Activated CD8-positive, alpha-beta memory T cell treated with anti-CD3 and anti-CD28 coated beads for 24 hours (primary cell): ENCODE results near the gene WDFY2.
"Not testable (repeated sequence)": the region's sequence is repeated elsewhere in the genome, so short reads cannot be mapped to it uniquely, and the experiment has no call there.

Experiments
- DNase-seq: peaks from one replicate; pipeline ENCODE4 v3.0.0-alpha.2; 2020

WDFY2 gene

GRCh38 chr13:51583875-51584730 is at the start of gene WDFY2:
Gene WDFY2 (plus strand): TSS chr13:51584462. CDS start chr13:51584688, 226 bp downstream.
- peak; percentile 100 for DNase-seq

DNA sequence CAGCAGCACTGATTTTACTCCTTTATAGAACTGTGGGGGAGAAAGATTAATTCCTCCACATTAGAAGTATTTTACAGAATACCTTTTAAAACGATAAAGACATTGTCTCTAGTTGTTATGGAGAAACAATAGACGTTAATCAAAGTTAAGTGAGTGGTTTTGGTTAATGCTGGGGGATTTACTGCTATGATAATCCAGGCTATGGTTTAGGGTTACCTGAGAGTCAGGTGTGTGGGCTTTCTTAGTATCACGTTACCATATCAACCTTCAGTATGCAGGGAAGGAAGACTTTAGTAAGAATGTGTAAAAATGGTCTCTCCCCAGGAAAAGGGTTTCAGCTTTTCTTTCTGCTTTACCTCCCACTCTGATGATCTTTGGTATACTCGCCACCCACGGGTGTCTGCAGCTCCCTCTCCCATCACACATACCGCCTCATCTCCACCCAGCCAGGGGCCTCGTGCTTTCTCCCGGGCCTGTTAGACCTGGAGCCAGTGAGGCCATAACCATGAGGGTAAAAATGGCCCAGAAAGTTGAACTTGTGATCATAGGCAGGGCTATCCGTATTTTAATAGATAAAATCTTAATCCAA is 45.6 kb upstream of the WDFY2 start:
- DNase-seq, result no peak

DNA sequence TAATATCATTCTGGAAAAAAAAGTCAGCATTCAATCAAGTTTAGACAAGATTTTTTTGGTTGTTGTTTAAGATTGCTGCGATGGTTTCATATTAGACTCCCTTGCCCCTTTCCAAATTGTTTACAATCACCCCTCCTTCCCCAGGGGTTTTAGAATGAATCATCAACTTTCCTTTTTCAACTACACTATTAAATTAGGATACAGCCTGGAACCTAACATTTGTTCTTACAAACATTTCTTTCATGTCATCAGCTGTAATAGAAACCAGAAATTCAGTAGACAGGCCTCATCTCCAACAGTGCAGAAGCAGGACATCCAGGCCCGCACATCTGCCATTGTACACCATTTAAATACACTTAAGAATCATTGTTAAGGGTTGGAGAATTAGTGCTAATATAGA is 44.4 kb upstream of the WDFY2 start:
- no peak for DNase-seq

GRCh38 chr13:51541037-51541436 is 43.2 kb upstream of the WDFY2 start:
- DNase-seq, result no peak

DNA sequence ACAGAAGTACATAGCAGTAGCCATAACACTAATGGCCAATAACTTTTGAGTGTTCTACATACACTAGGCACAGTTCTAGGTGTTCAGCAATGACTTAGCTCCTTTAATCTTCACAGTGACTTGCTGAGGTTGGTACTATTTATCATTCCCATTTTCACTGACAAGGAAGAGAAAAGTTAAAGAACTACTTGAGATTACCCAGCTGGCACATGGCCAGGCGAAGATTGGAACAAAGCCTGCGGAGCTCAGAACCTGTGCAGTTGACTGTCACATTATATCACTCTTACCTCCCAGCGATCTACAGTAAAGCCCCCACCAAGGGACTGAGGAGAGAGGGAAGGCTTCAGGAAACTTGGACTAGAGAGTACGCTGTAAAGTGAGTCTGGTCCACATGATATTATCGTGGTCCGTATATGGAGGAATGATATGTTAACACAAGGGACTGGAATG is 42.4 kb upstream of the WDFY2 start:
- DNase-seq, result no peak

DNA sequence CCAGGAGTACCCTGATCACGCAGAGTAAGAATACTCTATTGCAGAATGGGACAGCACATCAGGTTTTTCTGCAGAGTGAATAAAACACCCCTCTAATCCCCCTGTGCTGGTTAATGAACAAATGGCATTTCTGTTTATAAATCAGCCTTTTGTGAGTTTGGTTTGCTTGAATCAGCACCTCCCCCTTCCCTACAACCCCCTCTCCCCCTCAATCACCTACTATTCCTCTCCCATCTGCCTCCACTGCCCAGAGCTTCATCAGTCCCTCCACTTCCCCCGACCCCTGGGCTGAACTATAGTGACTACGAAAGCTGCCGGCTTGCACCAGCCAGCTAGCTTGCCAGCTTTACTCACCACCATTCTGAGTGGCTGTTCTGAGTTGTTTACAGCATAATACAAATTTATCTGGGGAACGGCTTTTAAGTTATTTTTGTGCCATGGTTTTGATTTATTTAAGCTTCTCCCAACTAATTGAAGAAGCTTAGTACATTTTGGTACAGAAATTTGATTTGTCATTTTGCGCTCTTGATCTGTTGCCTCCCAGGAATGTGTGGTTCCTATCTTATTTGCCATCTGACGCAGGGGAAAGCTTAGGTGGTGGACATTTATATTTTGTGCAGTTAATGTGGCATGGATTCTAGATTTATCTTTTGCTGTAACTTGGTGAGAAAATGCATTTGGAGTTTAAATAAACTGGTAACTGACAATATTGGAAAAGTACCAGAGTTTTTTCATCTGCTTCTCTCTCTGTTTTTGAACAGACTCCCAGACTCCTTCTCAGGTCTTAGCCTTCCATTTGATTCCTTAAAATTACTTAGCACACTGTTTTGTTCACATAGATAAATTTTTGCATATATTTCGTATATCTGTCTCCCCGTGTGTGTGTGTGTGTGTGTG is 41.7 kb upstream of the WDFY2 start:
- DNase-seq, result no peak

GRCh38 chr13:51545446-51545845 is 38.8 kb upstream of the WDFY2 start:
- not testable (repeated sequence) for DNase-seq

DNA sequence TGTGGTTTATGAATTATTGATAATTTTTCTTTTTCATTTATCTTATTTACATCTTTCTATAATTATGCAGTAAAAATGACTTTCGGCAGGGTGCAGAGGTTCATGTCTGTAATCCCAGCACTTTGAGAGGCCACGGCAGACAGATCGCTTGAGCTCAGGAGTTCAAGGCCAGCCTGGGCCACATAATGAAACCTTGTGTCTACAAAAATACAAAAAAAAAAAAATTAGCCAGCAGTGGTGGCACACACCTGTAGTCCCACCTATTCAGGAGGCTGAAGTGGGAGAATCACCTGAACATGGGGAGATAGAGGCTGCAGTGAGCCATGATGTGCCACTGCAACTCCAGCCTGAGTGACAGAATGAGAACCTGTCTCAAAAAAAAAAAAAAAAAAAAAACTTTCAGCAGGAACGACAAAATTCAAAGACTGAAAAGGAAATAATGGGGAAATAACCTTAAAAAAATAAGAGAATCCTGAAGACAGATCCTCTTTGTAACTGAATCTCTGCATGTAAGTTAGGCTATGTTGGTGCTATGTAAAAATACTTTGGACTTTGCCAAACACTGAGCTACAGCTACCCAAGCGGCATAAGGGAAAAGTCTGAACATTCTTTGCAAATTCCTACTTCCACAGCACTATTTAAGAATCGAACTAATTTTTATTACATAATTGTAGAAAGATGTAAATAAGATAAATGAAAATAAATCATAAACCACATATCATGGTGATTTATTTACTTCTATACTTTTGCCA is 36.7 kb upstream of the WDFY2 start:
- DNase-seq, result no peak

- DNase-seq, result no peak
Measured at GRCh38 chr13:51549050-51549449, 35.2 kb upstream of the WDFY2 start.

DNA sequence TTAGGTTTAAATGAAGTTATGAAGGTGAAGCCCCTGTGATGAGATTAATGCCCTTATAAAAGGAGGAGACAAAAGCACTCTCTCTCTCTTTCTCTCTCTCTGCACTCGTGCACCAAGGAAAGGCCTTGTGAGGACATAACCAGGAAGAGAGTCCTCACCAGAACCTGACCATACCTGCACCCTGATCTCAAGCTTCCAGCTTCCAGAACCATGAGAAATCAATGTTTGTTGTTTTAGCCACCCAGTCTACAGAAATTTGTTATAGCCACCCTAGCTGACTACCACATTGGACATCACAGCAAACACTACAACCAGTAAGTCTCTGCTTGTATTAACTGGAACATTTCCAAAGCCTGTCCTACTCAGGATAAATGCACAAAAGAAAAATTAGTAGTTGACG is 34.7 kb upstream of the WDFY2 start:
- no peak for DNase-seq

DNA sequence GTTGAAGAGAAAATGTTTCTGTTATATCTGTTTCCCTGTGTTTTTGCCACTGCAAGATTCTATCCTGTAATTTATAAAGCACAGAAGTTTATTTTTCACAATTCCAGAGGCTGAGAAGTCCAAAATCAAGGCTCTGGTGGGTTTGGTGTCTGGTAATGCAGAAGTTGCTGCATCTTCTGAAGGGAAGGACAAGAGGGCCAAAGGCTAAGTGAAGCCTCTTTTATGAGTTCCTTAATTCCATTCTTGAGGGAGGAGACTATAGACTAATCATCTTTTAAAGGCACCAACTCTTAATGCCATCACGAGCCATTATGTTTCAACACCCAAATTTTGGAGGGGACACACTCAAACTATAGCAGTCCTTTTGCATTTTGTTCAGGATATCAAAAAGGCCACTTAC is 34.1 kb upstream of the WDFY2 start:
- no peak for DNase-seq

- no peak for DNase-seq
Measured at GRCh38 chr13:51551416-51551815, 32.8 kb upstream of the WDFY2 start.

GRCh38 chr13:51552027-51552426 is 32.2 kb upstream of the WDFY2 start:
- no peak for DNase-seq

DNA sequence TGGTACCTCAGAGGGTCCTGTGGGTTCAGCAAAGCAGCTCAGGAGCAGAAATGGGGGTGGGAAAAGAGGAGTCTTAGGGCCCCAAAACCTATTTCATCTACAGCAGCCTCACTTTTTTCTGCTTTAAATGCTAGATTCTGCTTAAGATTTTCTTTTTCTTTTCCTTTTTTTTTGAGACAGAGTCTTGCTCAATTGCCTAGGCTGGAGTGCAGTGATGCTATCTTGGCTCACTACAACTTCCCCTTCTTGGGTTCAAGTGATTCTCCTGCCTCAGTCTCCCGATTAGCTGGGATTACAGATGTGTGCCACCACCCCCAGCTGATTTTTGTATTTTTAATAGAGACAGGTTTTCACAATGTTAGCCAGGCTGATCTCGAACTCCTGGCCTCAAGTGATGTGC is 30.7 kb upstream of the WDFY2 start:
- no peak for DNase-seq

GRCh38 chr13:51556740-51557139 is 27.5 kb upstream of the WDFY2 start:
- no peak for DNase-seq

DNA sequence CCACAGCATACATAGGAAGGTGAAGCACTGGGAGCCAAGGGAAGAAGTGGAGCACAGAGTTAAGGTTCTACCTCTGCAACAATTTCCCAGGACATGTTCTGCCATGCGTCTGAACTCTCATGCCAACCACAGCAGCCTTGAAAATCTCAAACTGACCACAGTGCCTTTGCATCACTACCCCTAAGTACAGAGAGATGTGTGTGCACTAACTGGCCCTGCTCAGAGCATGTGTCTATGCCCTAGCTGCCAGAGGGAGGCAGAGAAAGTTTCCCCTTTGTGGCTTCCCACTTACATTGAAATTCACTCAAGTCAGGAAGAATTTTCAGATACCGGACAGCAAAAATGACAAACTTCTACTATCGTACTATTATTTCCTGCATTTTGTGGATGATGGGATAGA is 26.8 kb upstream of the WDFY2 start:
- DNase-seq, result no peak

- no peak for DNase-seq
Measured at GRCh38 chr13:51557875-51558612, 26.2 kb upstream of the WDFY2 start.

DNA sequence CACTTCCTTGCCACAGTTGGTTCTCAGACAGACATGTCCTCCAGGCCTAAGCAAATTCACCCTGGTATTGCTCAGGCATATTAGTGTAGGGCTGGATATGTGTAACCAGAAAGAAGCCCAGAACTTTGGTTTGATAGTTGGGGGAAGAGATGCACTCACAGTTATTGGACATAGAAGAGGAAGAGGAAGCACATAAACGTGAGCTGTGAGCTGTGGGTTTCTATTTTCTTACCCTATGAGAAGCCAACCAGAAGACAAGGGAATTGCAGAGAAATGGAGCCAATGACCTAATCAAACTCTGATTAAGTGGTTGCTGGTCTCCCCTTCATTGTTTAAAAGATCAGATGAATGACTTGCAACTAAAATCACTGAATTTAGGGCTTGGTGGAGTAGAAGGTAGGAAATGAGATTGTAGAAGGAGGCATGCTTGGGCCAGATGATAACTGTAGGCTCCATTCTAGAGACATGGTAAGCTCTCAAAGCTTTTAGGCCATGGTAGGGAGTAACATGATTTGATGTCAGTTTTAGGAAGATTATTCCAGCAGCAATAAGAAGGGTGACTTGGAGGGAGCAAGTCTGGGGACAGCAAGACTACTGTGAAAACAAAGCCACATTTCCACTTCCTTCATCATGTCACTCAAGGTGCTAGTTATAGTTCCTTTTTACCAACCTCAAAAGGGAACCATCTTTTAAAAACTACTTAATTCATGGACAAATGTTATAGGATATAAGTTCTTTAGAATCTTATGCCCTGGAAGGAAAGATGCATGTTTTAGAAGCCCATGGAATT is 24.1 kb upstream of the WDFY2 start:
- DNase-seq, result no peak

DNA sequence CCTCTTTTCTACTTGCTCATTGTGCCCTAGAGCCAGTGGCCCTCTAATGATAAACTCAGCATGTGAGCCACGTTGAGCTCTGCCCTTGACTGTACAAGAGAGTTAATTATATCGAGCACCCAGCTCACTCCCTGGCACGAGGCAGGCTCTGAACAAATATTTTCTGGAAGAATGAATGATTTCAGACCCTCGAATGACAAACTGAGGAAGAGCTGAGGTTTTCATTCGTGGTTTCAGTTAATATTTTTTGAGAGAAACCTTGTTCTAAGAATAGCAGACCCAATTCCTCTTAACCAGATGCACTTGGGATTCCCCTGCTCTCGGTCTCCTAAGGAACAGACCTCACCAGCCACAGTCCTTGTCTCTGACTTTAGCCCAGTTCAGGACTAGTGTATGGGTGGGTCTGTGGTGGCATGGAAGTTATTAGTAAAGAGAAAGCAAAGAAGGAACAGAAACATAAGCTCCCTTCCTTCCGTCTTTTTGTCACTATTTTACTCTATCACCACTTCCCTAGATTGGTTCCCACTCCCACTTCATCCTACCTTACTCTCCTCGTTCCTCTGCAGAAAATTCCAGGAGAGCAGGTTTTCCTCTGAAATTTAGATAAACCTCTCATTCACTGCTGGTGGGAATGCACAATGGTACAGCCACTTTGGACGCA is 22.1 kb upstream of the WDFY2 start:
- no peak for DNase-seq

DNA sequence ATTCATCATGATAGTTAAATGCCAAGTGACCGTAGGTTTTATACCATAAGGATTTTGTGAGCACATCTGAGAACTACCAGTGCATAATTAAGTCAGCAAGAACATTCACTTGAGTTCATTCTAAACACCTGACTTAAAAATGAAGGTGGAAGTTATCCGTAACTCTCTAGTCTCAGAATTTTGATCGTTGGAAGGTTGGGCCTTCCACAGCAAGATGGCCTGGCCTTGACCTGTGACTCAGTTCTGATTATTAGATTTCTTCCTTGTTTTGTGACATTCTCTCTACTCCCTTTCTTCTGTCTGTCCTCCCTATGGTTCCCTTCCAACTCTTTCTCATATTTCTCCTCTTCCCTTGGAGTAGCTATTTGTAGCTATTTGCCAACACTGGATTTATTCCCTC is 20.0 kb upstream of the WDFY2 start:
- no peak for DNase-seq

- DNase-seq, result no peak
Measured at GRCh38 chr13:51564671-51565070, 19.6 kb upstream of the WDFY2 start.
